SJSA1 (cell line): ENCODE measurements around the gene MREG. TPM values are rescaled to one million over a fixed set of nuclear protein-coding genes. Genes with fewer than 3 reads are reported as not detected.
A peak's percentile ranks its signal among the peaks of the same experiment; 100 is the strongest.
"Not testable (repeated sequence)": the region's sequence is repeated elsewhere in the genome, so short reads cannot be mapped to it uniquely, and the experiment has no call there.

ENCODE experiments used
- DNase-seq, 2 experiments: peaks; one replicate each; pipeline ENCODE4 v3.0.0-alpha.2; 2015 to 2020; ENCODE audit warnings: low spot score in 2 of 2, low read depth in 1 of 2
- H3K27ac ChIP-seq: fragments of 250-450 bp; sonication (Bioruptor Pico); 2 replicates; pipeline ENCODE4 v1.5.1; 2020; ENCODE audit warnings: mild to moderate bottlenecking, moderate library complexity
- H3K27me3 ChIP-seq: fragments of 250-450 bp; sonication (Bioruptor Pico); replicated peaks from 2 replicates; pipeline ENCODE4 v1.5.1; 2020; ENCODE audit warnings: mild to moderate bottlenecking, moderate library complexity
- H3K36me3 ChIP-seq: fragments of 250-450 bp; sonication (Bioruptor Pico); 2 replicates; pipeline ENCODE4 v1.5.1; 2020; ENCODE audit warnings: mild to moderate bottlenecking
- H3K4me1 ChIP-seq: fragments of 250-450 bp; sonication (Bioruptor Pico); replicated peaks from 2 replicates; pipeline ENCODE4 v1.6.1; 2021; ENCODE audit warnings: mild to moderate bottlenecking
- H3K4me3 ChIP-seq: fragments of 250-450 bp; sonication (Bioruptor Pico); 2 replicates; pipeline ENCODE4 v1.5.1; 2020; ENCODE audit warnings: mild to moderate bottlenecking
- H3K9me3 ChIP-seq: fragments of 250-450 bp; sonication (Bioruptor Pico); replicated peaks from 2 replicates; pipeline ENCODE4 v1.5.1; 2020; ENCODE audit warnings: mild to moderate bottlenecking
- total RNA-seq: library from RNA; depleted of rRNA; stranded (reverse); fragments of >200 nt; shearing (Covaris generic); gene quantifications from 2 replicates; pipeline ENCODE4 v1.2.3, GENCODE V29; 2014

MREG gene
- total RNA-seq, 1 experiment from 2014 or later: 1.9 TPM

DNA sequence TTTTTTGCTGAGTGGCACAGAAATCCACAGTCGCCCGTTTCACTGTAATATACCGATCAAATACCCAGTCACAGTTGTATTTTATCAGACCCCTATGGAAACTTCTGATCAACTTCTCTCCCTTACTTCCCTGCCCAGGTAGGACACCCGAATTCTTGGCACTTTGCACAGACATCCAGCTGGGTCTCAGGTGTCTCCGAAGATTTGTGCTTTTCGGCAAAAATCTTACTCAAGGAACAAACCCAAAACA lies 596 bp downstream of the MREG start:
- H3K9me3 ChIP-seq: peaks cover 3% of the 10 kb centered on the region; the same call in 1 of the 2 replicates
- no peaks in the 10 kb centered on the region for H3K36me3 ChIP-seq
- peaks cover 6% of the 10 kb centered on the region; the same call in 1 of the 2 replicates for H3K27me3 ChIP-seq
- peaks cover 10% of the 10 kb centered on the region for H3K4me1 ChIP-seq
- no peak for DNase-seq
- peak overlapping the region; percentile 72 for H3K4me3 ChIP-seq
- no peak overlapping the region for H3K27ac ChIP-seq

DNA sequence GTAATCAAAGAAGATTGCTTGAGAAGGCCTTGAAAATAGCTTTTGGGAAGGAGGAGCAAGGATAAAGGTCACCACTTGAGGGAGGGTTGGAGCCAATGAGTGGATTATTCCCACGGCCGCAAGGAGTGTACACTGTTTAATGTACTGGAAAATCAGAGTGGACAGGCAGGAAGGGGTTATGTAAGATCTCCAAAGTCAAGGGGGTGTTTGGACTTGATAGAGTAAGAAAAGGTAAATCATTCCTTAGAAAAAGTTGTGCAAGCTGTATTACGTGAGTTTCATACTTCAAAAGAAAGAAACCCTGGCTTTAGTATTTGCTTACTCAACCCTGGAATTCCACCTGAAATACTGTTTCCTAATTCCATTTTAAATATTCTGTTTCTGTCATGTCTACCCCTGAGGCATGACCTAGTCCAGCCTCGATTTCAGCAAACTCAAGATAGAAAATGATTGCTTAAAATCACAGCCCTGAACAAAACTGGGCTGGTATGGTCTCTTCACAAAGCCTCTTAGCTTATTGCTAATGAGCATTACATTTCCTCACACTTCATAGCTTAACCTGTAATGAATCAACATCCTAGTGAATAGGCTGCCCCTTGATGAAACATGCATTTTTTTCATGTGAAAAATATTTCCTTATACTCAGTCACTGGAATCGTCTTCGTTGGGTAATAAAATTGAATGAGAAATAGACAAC lies 1.1 kb downstream of the MREG start:
- no peak overlapping the region for H3K4me3 ChIP-seq
- H3K27me3 ChIP-seq: peaks cover 6% of the 10 kb centered on the region; the same call in 1 of the 2 replicates
- no peaks in the 10 kb centered on the region for H3K36me3 ChIP-seq
- peaks cover 3% of the 10 kb centered on the region; the same call in 1 of the 2 replicates for H3K9me3 ChIP-seq
- no peak for DNase-seq
- no peak overlapping the region for H3K27ac ChIP-seq
- H3K4me1 ChIP-seq: peaks cover 10% of the 10 kb centered on the region

DNA sequence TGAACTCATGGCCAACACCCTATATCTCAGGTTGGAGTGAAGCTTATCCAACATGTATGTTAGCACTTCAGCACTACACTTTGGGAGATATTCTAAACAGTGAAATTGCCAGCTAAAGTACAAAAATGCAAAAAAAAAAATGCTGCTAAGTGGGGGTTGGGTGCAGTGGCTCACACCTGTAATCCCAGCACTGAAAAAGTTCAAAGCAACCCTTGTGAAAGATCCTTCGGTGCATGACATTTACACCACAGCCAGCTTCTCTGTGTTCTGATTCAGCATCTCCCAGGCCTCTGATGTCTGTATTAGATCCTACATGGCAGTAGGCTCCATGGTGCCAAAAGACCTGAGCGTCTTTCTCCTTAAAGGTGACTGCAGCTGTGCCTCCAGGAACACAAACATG lies 4.1 kb downstream of the MREG start:
- H3K36me3 ChIP-seq, H3K27ac ChIP-seq, DNase-seq, H3K27me3 ChIP-seq, H3K4me3 ChIP-seq, H3K9me3 ChIP-seq, H3K4me1 ChIP-seq: not testable (repeated sequence)

DNA sequence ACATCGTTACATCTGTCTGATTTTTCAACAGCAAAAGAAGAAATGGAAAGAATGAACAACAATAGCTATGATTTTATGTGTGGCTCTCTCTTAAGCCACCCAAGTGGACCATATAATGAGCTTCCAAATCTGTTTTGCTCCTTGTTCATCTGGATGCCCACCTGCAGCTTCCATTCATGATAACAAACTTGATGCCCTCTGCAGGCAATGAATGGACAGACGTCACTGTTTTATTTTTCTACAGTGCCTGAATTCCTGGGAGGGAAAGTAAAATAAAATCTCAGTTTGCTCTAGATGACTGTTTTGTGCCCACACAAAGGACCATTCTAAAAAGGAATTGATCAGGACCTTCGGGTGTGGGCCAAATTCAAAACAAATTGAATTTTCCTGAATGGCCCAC lies 5.0 kb downstream of the MREG start:
- Histone ChIP-seq H3K36me3 (no peaks in the 10 kb centered on the region), H3K4me1 (peaks cover 5% of the 10 kb centered on the region)
- no peak for DNase-seq

DNA sequence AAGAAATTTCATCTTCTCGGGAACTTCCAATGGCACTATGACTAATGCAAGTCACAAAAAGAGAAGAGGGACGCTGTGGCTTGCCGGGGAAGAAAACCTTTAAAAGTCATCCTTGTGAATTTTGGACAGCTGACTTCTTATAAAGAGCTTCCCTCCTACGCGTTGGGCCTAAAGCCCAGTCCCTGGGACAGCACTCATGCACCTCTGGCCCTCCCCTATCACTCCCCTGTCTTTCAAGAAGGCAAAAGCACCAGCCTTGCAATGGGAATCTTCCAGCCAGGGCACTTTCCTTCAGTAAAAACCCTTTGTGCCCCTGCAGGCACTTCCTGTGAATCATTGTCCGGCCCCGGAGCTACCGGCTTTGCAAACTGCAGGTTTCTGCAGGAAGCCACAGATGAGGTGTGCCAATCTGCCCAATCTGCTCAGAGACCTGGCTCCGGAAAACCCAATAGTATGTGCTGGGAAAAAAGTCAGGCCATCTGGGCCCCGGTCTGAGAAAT lies 7.1 kb downstream of the MREG start:
- Histone ChIP-seq H3K9me3 (no peaks in the 10 kb centered on the region), H3K27ac (no peak overlapping the region), H3K27me3 (no peaks in the 10 kb centered on the region), H3K36me3 (no peaks in the 10 kb centered on the region), H3K4me3 (no peak overlapping the region), H3K4me1 (no peaks in the 10 kb centered on the region)
- DNase-seq: no peak

More for the DNA sequence above, 5.0 kb downstream of the MREG start:
- peaks cover 3% of the 10 kb centered on the region; the same call in 1 of the 2 replicates for H3K9me3 ChIP-seq
- H3K27me3 ChIP-seq: peaks cover 6% of the 10 kb centered on the region; the same call in 1 of the 2 replicates
- no peak overlapping the region for H3K4me3 ChIP-seq
- H3K27ac ChIP-seq: no peak overlapping the region

DNA sequence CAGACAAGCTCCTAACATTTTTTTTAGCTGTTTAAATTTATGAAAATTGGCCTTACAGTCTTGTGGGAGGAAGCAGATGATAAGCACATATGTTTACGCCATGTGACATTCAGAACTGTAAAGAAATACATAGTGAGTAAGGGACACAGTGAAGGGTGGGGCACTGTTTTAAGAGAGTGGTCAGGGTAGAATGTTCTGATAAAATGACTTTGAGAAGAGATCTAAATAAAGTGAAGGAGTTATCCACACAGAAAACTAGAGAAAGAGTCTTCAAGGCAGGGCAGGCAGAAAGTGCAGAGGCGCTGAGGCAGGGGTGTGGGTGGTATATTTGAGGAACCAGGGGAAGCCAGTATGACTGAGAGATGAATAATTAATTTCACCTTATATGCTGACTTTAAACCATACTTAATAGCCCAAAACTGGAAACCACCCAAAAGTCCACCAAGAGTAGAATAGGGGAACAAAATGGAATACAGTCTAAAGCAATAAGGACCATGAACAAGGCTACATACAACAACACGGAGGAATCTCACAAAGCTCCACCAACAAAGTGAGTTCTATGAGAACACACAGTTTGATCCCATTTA lies 8.6 kb downstream of the MREG start:
- Histone ChIP-seq H3K9me3 (no peaks in the 10 kb centered on the region), H3K4me1 (no peaks in the 10 kb centered on the region), H3K27me3 (no peaks in the 10 kb centered on the region), H3K36me3 (no peaks in the 10 kb centered on the region), H3K4me3 (no peak overlapping the region), H3K27ac (no peak overlapping the region)
- DNase-seq: no peak

DNA sequence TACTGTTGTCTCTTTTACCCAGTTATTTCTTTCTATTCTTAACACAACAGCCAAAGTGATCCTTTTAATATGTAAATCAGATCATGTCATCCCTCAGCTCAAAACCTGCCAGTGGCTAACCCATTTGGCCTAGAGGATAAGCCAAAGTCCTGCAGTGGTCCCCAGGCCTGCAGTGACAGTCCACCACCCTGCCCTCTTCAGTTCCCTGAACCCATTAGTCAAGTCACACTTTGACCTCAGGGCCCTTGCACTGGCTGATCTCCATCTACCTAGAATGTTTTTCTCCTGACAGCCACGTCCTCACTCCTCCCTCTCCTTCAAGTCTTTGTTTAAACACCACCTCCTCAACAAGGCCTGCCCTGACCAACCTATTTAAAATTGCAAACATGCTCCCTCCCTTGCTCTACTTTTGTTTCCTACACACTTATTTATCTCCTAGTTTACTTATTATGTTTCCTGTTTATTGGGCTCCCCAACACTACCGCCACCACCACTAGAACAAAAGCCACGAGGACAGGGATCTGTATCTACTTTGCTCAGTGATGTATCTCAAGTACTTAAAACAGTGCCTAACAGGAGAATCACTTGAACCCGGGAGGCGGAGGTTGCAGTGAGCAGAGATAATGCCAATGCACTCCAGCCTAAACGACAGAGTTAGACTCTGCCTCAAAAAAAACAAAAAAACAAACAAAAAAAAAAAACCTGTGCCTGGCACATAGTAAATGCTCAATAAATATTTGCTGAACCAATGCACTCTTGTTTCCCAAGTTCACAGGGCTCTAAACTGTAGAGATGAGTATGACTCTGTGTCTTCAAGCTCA lies 9.3 kb downstream of the MREG start:
- Histone ChIP-seq H3K27me3 (no peaks in the 10 kb centered on the region), H3K9me3 (no peaks in the 10 kb centered on the region), H3K4me1 (no peaks in the 10 kb centered on the region), H3K36me3 (no peaks in the 10 kb centered on the region), H3K27ac (no peak overlapping the region), H3K4me3 (no peak overlapping the region)
- DNase-seq: no peak

DNA sequence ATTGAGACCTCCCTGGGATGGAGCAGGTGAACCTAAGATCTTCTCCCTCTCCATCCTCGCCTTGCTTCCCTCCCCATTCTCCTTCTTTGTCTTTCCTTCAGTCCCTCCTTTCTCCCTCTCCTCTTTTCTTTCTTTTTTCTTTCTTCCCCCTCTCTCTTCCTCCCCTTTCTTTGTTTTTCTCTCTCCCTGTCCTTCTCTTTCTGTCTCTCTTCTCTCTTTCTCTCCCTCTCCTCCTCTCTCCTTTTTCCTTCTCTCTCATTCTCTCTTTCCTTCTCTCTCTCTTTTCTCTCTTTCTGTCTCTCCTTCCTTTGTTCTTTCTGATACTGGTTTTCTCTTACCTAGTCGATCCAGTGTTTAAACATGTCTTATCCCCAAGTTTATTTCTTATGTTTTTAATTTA lies 10.7 kb downstream of the MREG start:
- DNase-seq: no peak
- no peaks in the 10 kb centered on the region for H3K9me3 ChIP-seq

DNA sequence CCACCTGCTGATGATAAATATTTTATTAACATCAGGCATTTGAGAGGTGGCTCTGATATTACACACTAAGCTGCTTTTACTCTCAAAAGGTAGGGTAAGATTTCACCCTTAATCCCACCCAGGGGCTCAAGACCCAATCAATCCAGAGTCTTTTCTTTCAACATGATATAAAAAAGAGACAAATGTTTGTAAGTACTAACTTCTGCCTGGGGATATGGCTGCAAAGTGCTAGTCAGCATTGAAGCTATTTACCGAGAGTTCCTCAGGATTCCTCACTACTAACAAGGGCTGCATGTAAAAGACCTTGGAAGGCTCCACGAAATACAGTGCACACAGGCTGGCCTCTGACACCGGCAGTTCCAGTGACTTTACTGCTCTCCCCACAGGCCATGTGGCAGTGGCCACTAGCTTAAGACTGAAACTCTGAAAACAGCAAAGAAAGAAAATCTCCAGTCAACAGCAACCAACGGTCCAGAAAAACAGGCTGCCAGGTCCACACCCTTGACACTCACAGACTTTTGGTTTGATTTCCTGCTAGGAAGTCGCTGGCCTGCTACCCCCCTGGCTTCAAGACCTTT lies 11.2 kb downstream of the MREG start:
- no peaks in the 10 kb centered on the region for H3K36me3 ChIP-seq
- H3K27ac ChIP-seq: no peak overlapping the region
- DNase-seq: no peak
- H3K4me1 ChIP-seq: peaks cover 8% of the 10 kb centered on the region; the same call in 1 of the 2 replicates
- H3K4me3 ChIP-seq: no peak overlapping the region
- no peaks in the 10 kb centered on the region for H3K27me3 ChIP-seq
- no peaks in the 10 kb centered on the region for H3K9me3 ChIP-seq

More for the DNA sequence above, 10.7 kb downstream of the MREG start:
- H3K4me1 ChIP-seq: peaks cover 8% of the 10 kb centered on the region; the same call in 1 of the 2 replicates
- no peaks in the 10 kb centered on the region for H3K36me3 ChIP-seq
- H3K4me3 ChIP-seq: no peak overlapping the region
- no peak overlapping the region for H3K27ac ChIP-seq
- no peaks in the 10 kb centered on the region for H3K27me3 ChIP-seq

DNA sequence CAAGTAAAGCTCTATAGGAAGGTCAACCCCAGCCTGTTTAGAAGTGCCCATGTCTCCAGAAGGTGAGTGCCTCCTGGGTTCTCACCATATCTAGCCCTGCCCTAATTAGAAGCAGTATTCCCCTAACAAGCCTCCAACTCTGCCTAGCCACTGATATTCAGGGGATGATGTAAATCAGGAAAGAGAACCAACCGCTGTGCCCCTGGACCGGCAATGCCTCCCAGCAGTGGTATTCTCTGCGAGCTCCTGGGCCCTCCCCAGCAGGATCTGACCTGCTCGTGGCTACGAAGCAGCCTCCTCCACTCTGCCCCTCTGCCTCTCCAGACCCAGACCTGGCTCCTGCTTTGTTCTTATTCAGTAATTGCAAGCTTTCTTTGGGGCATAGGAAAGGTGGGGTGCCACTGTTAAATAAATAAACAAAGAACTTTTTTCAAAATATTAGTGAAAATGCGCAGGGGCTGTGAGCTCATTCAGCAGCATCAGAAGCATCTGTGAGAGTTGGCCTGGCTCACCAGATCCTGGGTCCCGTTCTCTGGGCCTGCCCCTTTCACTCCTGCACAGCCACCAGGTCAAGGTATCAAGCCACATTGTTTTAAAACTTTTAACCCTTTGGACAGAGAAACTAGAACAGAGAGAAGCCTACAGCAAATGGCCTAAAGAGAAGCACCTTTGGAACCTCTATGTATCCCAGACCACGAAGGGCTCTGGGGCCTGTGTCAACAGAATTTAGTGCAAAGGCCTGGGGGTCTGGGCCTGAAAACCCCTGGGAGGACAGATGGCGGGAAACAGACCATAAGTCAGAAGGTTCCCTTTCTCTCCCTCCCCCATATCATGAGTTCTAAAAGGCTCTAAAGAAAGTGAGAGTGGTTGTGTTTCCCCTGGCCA lies 11.9 kb downstream of the MREG start:
- DNase-seq: no peak
- no peak overlapping the region for H3K27ac ChIP-seq
- peaks cover 8% of the 10 kb centered on the region; the same call in 1 of the 2 replicates for H3K4me1 ChIP-seq
- no peaks in the 10 kb centered on the region for H3K36me3 ChIP-seq
- H3K4me3 ChIP-seq: no peak overlapping the region
- H3K27me3 ChIP-seq: no peaks in the 10 kb centered on the region
- H3K9me3 ChIP-seq: no peaks in the 10 kb centered on the region

DNA sequence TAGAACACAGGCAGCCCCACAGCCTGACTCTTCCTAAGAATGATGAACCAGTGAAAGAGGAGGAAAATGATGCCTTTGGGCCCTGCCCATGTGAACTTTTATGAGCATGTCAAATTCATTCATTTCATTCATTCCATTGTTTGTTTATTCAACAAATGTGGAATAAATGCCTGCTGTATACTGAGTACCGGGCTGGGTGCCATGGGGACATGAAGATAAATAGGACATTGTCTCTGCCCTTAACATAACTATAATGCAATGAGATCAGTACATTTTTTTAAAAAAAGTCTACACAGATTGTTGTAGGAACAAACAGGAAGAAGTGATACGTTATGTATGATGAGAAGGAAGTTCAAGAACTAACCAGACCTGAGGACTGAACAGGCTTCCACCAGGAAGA lies 14.7 kb downstream of the MREG start:
- H3K27ac ChIP-seq: no peak overlapping the region
- peaks cover 8% of the 10 kb centered on the region; the same call in 1 of the 2 replicates for H3K4me1 ChIP-seq
- no peak for DNase-seq
- H3K4me3 ChIP-seq: no peak overlapping the region
- no peaks in the 10 kb centered on the region for H3K27me3 ChIP-seq
- no peaks in the 10 kb centered on the region for H3K9me3 ChIP-seq
- no peaks in the 10 kb centered on the region for H3K36me3 ChIP-seq

DNA sequence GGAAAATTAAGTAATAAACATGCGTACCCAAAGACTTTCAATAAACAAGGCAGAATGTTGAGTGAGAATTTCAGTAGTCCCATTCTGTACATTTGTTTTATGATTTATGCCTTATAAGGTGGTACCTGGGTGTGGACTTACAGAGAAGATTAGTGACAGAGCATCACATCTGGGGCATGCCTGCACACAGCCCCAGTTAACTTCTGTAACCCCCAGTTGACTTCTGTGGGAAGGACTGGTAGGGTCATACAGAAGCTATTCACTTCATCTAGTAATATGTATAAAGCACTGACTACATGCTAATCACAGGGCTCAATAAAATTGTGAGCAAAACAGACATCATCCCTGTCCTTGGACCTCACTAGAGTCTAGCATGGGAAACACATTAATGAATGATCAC lies 16.1 kb downstream of the MREG start:
- Histone ChIP-seq H3K9me3 (no peaks in the 10 kb centered on the region), H3K27ac (no peak overlapping the region), H3K27me3 (no peaks in the 10 kb centered on the region), H3K36me3 (no peaks in the 10 kb centered on the region), H3K4me1 (peaks cover 8% of the 10 kb centered on the region; the same call in 1 of the 2 replicates), H3K4me3 (no peak overlapping the region)
- DNase-seq: no peak

DNA sequence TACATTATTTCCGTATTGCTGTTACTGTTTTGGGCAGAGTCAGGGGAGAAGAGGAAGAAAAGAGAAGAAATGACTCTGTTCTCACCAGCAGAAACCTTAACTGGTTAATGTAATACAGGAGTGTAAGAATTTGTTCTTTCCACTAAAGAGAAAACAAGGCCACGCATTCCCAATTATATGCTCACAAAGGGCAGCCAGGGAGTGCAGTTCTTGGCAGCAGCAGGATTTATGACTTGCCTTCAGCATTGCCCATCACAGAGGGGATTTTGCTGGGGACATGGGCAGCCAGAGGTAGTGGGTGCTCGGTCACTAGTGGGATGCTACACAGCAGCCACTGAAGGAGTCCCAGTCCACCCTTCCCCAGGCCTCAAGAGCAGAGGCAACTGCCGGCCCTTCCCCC lies 18.4 kb downstream of the MREG start:
- Histone ChIP-seq H3K9me3 (no peaks in the 10 kb centered on the region), H3K4me1 (peaks cover 8% of the 10 kb centered on the region; the same call in 1 of the 2 replicates), H3K27ac (no peak overlapping the region), H3K36me3 (no peaks in the 10 kb centered on the region), H3K27me3 (no peaks in the 10 kb centered on the region), H3K4me3 (no peak overlapping the region)
- no peak for DNase-seq
